ENCODE measurements around the gene MAPK4.
"Not testable (repeated sequence)": the region's sequence is repeated elsewhere in the genome, so short reads cannot be mapped to it uniquely, and the experiment has no call there.

Gene MAPK4

DNA sequence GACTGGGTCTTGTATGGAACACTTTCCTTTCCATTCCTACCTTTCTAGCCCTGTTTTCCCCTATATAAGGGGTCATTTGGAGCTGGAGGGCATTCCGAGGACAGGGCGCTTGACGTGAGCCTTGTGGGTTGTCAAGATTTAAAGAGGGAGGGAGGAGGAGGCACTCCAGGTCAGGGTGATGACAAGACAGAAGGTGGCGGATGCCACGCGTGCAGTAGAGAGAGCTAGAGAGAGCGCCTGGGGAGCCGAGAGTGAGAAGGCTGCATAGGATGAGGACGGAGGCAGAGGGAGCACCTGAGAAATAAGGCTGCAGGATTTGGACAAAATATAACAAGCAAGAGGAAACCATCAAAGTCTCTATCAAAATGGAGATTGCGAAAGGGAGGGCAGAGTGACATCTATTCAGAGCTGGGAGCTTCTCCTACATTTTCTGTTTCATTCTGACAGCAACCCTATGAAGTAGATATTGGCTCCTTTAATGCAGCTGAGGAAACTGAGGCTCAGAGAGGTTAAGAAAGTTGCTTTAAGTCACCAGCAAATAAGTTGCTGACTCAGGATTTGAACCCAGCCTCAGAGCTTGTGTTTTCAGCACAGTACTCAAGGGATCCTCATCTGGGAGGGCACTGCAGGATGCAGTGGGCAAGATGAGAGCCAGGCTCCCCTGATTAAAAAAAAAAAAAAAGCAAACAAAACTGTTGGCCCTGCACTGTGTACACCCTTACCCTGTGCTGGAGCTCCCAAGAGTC, 135.7 kb downstream of the MAPK4 start:
- DNase-seq: no peak

DNA sequence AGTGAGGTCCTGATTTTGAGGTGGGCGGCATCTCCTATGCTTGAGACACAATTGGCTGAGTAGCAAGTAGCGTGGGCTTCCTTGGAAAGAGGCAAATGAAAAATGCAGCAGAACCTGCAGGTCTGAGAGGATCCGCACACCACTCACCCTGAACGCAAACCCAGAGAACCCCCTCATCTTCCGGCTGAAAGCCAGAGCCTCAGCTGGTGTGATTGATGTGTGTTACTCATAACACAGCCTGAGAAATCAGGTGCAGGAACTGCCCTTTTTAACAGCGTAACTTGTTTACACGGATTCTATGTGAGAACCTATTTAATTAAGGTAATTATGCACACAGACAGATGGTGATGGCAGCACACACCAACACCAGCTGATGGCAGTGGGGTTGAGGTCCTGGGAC, 136.5 kb downstream of the MAPK4 start:
- no peak for DNase-seq

DNA sequence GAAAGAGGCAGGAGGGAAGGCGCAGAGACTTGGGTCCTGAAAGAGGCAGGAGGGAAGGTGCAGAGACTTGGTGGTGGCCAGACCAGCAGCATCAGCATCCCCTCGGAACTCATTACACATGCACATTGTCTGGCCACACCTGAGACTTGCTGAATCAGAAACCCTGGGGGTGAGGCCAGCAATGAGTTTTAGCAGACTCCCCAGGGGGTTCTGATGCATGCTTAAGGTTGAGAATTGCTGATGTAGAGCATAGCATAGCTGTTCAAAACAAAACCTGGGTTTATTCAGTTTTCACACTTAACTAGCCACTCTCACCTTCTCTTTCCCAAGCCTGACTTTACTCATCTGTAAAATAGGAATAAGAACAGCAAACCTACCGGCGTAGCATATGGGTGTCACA, 137.0 kb downstream of the MAPK4 start:
- no peak for DNase-seq

GRCh38 chr18:50697509-50697908, 137.6 kb downstream of the MAPK4 start:
- DNase-seq: no peak

DNA sequence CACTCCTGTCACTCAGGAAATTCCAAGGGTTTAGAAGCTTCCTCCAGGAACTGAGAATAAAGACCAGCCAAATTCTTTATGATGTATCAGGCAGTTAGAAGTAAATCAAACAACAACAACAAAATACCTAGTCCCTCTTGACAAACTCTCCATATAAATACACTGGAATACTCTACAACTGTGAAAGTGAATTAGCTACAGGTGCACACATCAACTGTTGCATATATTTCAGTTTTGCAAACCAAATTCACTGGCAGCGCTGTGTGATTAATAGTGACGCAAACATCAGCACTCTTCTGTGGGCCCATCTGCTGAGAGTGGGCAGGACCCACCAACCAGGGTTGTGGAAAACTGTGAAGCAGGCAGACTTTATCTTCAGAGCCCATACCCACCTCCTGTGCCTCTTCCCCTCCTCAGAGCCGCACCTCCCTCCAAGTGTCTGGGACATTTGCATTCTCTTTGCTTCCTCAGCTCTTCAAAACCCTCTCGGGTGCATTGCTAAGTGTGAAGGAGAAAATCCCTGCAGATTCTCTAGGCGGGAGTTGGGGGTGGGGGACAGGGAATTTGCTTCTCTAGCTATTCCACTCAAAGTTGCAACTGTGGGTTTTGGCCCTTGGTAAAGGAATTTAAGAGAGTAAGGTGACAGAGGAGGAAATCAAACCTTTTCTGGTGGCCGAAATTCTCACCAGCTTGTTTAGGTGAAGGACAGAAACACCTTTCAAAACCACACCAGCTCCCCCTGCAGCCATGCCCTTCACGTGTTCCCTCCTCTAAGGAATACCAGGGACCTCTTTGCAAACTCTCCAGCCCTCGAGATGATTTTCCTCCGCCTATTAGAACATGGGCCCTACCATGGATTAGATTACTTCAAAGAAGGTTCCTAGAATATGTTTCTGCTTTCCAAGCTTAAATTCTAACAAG, 140.6 kb downstream of the MAPK4 start:
- no peak for DNase-seq

GRCh38 chr18:50704357-50704940, 144.6 kb downstream of the MAPK4 start:
- no peak for DNase-seq

GRCh38 chr18:50706199-50706598, 146.3 kb downstream of the MAPK4 start:
- no peak for DNase-seq

GRCh38 chr18:50706651-50707050, 146.8 kb downstream of the MAPK4 start:
- DNase-seq: no peak

GRCh38 chr18:50707297-50707696, 147.4 kb downstream of the MAPK4 start:
- DNase-seq: not testable (repeated sequence)

DNA sequence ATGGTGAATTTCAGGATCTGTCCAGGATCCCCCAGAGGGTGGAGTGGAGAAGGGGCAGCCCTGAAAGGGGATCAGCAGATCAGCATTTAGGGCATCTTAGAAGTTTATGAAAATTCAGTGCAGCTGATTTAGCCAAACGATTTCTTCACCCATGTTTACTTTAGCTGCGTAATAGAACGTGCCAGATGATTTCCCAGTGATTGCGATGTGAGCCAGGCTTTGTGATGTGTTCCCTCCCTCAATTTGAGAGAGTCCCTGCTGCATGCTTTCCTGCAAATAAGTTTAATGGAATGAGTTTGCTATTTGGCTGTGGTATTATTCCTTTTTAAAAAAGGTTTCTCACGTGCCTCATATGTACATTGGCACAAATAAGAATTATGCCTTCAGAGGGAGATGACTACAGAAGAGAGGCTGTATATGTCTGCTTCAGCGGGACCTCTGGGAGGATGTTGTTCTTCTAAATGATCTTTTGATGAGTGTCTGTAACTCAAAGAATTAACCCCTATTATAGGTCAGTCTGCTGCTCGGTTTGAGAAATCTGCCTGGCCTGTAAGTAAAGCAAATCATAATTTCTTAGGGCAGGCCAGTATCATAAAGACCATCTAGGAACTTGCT, 148.1 kb downstream of the MAPK4 start:
- DNase-seq: no peak

- no peak for DNase-seq
Observed at GRCh38 chr18:50709193-50709592, 149.3 kb downstream of the MAPK4 start.

GRCh38 chr18:50711386-50711785, 151.5 kb downstream of the MAPK4 start:
- DNase-seq: no peak

DNA sequence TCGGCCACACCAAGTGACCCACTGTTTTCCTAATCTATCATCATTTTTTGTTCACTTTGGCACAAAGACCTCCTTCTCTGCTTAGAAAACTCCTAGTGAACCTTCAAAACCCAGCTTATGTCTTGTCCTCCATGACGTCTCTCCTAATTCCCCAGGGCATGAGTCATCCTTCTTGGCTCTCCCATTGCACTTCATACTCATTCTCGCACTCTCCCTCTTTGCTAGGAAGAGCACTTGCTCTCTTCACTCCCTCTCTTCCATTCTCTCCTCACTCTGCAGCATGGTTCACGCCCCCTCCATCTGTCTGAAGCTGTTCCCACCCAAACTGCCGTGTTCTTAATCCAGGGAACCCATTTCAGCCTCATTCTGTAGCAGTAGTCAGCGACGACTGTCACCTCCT, 156.0 kb downstream of the MAPK4 start:
- DNase-seq: no peak

DNA sequence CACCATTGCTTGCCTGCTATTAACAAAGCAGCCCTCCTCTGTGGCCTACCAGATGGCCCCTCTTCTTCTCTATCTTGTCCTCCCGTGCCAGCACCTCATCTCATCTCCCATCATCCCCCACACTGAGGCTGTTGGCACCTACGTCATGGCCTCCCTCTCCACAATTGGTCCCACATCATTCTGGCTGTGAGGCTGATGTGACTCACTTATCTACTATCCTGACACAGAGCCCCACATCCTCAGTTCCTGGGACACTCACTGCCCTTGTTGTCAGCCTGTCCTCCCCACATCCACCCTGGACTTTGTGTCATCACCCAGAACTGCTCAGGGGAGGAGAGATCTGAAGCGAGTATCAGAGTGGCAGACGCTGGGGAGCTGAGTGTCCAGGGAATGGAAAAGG, 157.0 kb downstream of the MAPK4 start:
- no peak for DNase-seq

GRCh38 chr18:50717563-50717962, 157.7 kb downstream of the MAPK4 start:
- DNase-seq: no peak

GRCh38 chr18:50719471-50720324, 159.8 kb downstream of the MAPK4 start:
- no peak for DNase-seq

DNA sequence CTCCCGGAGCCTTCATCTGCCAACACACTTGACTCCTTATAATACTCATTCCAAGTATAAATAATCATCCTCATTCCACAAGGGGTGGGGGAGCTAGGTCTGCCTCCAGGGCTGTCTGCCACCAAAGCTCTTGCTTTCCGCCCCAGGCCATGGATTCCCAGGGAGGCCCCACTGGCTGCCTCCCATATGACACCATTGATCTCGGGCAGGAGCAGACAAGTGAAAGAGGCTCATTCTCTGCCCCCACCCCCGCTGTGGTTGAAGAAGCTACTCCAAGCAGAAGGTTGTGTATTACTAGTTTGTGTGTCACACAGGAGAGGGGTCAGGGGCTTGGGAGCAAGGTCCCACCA, 160.4 kb downstream of the MAPK4 start:
- DNase-seq: no peak

DNA sequence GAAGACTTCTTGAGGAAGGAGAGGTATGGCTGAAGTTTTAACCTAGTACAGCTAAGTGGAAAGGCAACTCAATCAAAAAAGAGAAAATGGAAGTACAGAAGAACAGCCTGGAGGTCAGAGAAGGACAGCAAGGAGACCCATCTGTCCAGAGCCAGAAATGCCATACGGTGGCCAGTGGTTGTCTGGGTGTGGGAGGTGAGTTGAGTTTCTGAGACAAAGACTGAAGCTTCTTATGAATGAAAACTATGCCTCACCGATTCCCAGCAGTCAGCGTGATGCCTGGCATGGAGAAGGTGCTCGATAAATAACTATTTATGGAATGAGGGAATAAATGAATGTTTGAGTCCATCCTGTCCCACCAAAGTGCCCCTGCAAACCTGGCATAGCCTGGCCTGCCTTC, 161.1 kb downstream of the MAPK4 start:
- no peak for DNase-seq

DNA sequence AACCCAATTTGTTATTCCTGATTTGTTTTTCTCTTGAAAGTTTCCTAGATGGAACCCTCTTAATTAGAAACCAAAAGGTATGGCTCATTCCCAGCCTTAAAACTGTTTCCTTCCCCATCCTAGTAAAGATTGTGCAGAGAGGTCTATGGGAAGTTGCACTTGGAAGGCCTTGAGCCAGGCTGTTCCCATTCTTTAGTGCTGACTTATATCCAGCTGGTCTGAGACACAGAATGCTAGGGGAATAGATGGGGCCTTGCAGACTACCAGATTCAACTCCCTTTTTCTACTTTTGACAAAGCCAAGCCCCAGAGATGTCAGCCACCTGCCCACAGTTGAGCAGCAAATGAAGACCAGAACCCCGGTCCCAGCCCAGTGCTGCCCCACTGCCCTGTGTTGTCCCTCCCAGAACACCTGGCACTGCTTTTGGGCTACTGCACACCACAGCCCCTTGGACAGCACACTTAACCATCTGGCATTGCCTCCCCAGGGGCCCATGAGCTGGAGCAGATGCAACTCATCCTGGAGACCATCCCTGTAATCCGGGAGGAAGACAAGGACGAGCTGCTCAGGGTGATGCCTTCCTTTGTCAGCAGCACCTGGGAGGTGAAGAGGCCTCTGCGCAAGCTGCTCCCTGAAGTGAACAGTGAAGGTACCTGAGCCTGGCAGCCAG, 161.7 kb downstream of the MAPK4 start:
- no peak for DNase-seq

- no peak for DNase-seq
Observed at GRCh38 chr18:50722311-50722710, 162.4 kb downstream of the MAPK4 start.

- no peak for DNase-seq
Observed at GRCh38 chr18:50724751-50725151, 164.9 kb downstream of the MAPK4 start.

Measured in activated T-cell treated with anti-CD3 and anti-CD28 coated beads for 4 hours (primary cell).